Osteocyte (in vitro differentiated cells): ENCODE data around the gene MARS1. TPM values are rescaled to one million over a fixed set of nuclear protein-coding genes. Genes with fewer than 3 reads are reported as not detected.

Source experiments
- DNase-seq: peaks from one replicate; pipeline ENCODE4 v3.0.0; 2021; ENCODE audit warnings: mixed read lengths; ENCODE audit not compliant: unreplicated experiment; ENCODE audit errors: extremely low spot score
- H3K27ac Mint-ChIP-seq: one replicate; pipeline ENCODE4 v1.8.0; 2021; ENCODE audit warnings: mild to moderate bottlenecking, mixed read lengths; ENCODE audit not compliant: unreplicated experiment
- H3K27me3 Mint-ChIP-seq: one replicate; pipeline ENCODE4 v1.8.0; 2021; ENCODE audit warnings: mixed read lengths; ENCODE audit not compliant: unreplicated experiment
- H3K36me3 Mint-ChIP-seq: one replicate; pipeline ENCODE4 v1.8.0; 2021; ENCODE audit warnings: mixed read lengths; ENCODE audit not compliant: unreplicated experiment
- H3K4me1 Mint-ChIP-seq: one replicate; pipeline ENCODE4 v1.8.0; 2021; ENCODE audit warnings: mixed read lengths; ENCODE audit not compliant: unreplicated experiment
- H3K4me3 Mint-ChIP-seq: one replicate; pipeline ENCODE4 v1.8.0; 2021; ENCODE audit warnings: mild to moderate bottlenecking, moderate library complexity, mixed read lengths; ENCODE audit not compliant: unreplicated experiment
- H3K9me3 Mint-ChIP-seq: one replicate; pipeline ENCODE4 v1.8.0; 2021; ENCODE audit warnings: mixed read lengths; ENCODE audit not compliant: unreplicated experiment
- CTCF ChIP-seq: fragments of 200-600 bp; sonication (generic); IDR thresholded peaks from 2 replicates; pipeline ENCODE4 v1.5.0; 2021; ENCODE audit warnings: antibody characterized with exemption, mild to moderate bottlenecking, moderate library complexity
- total RNA-seq: library from RNA; stranded (reverse); gene quantifications from 2 replicates; pipeline ENCODE4 v1.2.1, GENCODE V29; 2021

MARS1 gene
- total RNA-seq, 1 donor from 2014 or later = 401 TPM

GRCh38 chr12:57454566-57455373, 33.1 kb upstream of the MARS1 start, which contains the start of gene INHBE:
TSS of gene INHBE (plus strand) at chr12:57455307. CDS start at chr12:57455537, 230 bp downstream.
- Mint-ChIP-seq H3K4me1 (peaks cover 37% of the 10 kb centered on the region), H3K4me3 (no peak within 1 kb of the TSS), H3K9me3 (no peaks in the 10 kb centered on the region), H3K36me3 (no peaks in the 10 kb centered on the region), H3K27ac (peak within 1 kb of the TSS; percentile 75), H3K27me3 (no peaks in the 10 kb centered on the region)
- no peak for DNase-seq
- no peak for TF ChIP-seq CTCF

GRCh38 chr12:57455374-57456144, 32.3 kb upstream of the MARS1 start:
- TF ChIP-seq CTCF = no peak
- peak overlapping the region; percentile 75 for H3K27ac Mint-ChIP-seq
- H3K36me3 Mint-ChIP-seq = no peaks in the 10 kb centered on the region
- H3K4me1 Mint-ChIP-seq = peaks cover 42% of the 10 kb centered on the region
- no peaks in the 10 kb centered on the region for H3K9me3 Mint-ChIP-seq
- no peak for DNase-seq
- no peaks in the 10 kb centered on the region for H3K27me3 Mint-ChIP-seq
- H3K4me3 Mint-ChIP-seq = no peak overlapping the region

- peak; percentile 59 for TF ChIP-seq CTCF
- Mint-ChIP-seq H3K4me3 (no peak overlapping the region), H3K9me3 (no peaks in the 10 kb centered on the region), H3K4me1 (peaks cover 46% of the 10 kb centered on the region), H3K36me3 (no peaks in the 10 kb centered on the region), H3K27me3 (no peaks in the 10 kb centered on the region), H3K27ac (no peak overlapping the region)
- no peak for DNase-seq
Observed at GRCh38 chr12:57456145-57456700, 31.6 kb upstream of the MARS1 start.

DNA sequence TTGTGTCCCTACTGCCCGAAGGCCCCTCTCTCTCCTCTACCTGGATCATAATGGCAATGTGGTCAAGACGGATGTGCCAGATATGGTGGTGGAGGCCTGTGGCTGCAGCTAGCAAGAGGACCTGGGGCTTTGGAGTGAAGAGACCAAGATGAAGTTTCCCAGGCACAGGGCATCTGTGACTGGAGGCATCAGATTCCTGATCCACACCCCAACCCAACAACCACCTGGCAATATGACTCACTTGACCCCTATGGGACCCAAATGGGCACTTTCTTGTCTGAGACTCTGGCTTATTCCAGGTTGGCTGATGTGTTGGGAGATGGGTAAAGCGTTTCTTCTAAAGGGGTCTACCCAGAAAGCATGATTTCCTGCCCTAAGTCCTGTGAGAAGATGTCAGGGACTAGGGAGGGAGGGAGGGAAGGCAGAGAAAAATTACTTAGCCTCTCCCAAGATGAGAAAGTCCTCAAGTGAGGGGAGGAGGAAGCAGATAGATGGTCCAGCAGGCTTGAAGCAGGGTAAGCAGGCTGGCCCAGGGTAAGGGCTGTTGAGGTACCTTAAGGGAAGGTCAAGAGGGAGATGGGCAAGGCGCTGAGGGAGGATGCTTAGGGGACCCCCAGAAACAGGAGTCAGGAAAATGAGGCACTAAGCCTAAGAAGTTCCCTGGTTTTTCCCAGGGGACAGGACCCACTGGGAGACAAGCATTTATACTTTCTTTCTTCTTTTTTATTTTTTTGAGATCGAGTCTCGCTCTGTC, 31.0 kb upstream of the MARS1 start:
- DNase-seq = no peak
- peak overlapping the region; percentile 97 for H3K27ac Mint-ChIP-seq
- no peaks in the 10 kb centered on the region for H3K27me3 Mint-ChIP-seq
- no peaks in the 10 kb centered on the region for H3K36me3 Mint-ChIP-seq
- H3K9me3 Mint-ChIP-seq = no peaks in the 10 kb centered on the region
- peaks cover 50% of the 10 kb centered on the region for H3K4me1 Mint-ChIP-seq
- H3K4me3 Mint-ChIP-seq = no peak overlapping the region
- no peak for TF ChIP-seq CTCF
